Embryonic facial prominence (tissue), 1 donor: ENCODE data around the gene OR2L5.

Source experiments
- DNase-seq: peaks from one replicate; pipeline ENCODE4 v3.0.0-alpha.2; 2016; ENCODE audit errors: extremely low spot score

OR2L5 gene

GRCh38 chr1:248013229-248013710 lies at the start of gene OR2L5:
OR2L5 (plus strand) TSS chr1:248013660; CDS start chr1:248021948, 8,288 bp downstream.
- no peak for DNase-seq

- DNase-seq: no peak
These were observed 48.5 kb upstream of the OR2L5 start, which contains the start of gene OR2AK2 for GRCh38 chr1:247964933-247965332. OR2AK2 (plus strand) TSS chr1:247965233; CDS start chr1:247965377, 144 bp downstream.

GRCh38 chr1:247966532-247967204 lies 46.8 kb upstream of the OR2L5 start:
- no peak for DNase-seq

- DNase-seq: no peak
These were observed 20.5 kb upstream of the OR2L5 start for GRCh38 chr1:247992986-247993385.

GRCh38 chr1:247998811-247999210 lies 14.6 kb upstream of the OR2L5 start:
- DNase-seq: no peak

- no peak for DNase-seq
These were observed 13.3 kb upstream of the OR2L5 start for GRCh38 chr1:248000169-248000568.

- DNase-seq: no peak
These were observed 5.7 kb upstream of the OR2L5 start for GRCh38 chr1:248007778-248008177.

- DNase-seq: no peak
These were observed 3.8 kb upstream of the OR2L5 start for GRCh38 chr1:248009681-248010080.

- DNase-seq: no peak
These were observed 2.3 kb downstream of the OR2L5 start for GRCh38 chr1:248015803-248016202.

GRCh38 chr1:248029770-248030169 lies 16.3 kb downstream of the OR2L5 start, which contains the start of gene OR2L2:
OR2L2 (plus strand) TSS chr1:248030070; CDS start chr1:248038268, 8,198 bp downstream.
- no peak for DNase-seq

- no peak for DNase-seq
These were observed 31.7 kb downstream of the OR2L5 start for GRCh38 chr1:248045209-248045608.

GRCh38 chr1:248046536-248046935 lies 33.1 kb downstream of the OR2L5 start, which contains the start of gene OR2L3:
OR2L3 (plus strand) TSS chr1:248046836; CDS start chr1:248060682, 13,846 bp downstream.
- DNase-seq: no peak

GRCh38 chr1:248047008-248047407 lies 33.5 kb downstream of the OR2L5 start:
- DNase-seq: no peak

GRCh38 chr1:248054671-248055070 lies 41.2 kb downstream of the OR2L5 start:
- no peak for DNase-seq

GRCh38 chr1:248055261-248055660 lies 41.8 kb downstream of the OR2L5 start:
- no peak for DNase-seq

- DNase-seq: no peak
These were observed 51.6 kb downstream of the OR2L5 start for GRCh38 chr1:248065071-248065470.

- no peak for DNase-seq
These were observed 52.1 kb downstream of the OR2L5 start for GRCh38 chr1:248065604-248066003.
